Measurements from ENCODE around the gene FOXP2.

GRCh38 chr7:114628362-114628761, 213.7 kb downstream of the FOXP2 start:
- TF ChIP-seq CTCF (IDR thresholded peaks at IDR 0.05; ENCODE audit: poor library complexity) (no peak), EZH2 (IDR thresholded peaks at IDR 0.05; ENCODE audit: borderline replicate concordance) (no peak), EZH2phosphoT487 (IDR thresholded peaks at IDR 0.05; ENCODE audit: low read depth, severe bottlenecking, unreplicated experiment) (no peak)
